Uterus (tissue), 4 donors: ENCODE measurements around the gene IQGAP1. TPM values are rescaled to one million over a fixed set of nuclear protein-coding genes. Genes with fewer than 3 reads are reported as not detected.

Source experiments
- DNase-seq, 2 donors: peaks; one replicate each; pipeline ENCODE4 v3.0.0-alpha.2; 2019 to 2020
- H3K27ac ChIP-seq, 2 donors: fragments of 200-600 bp; sonication (generic); 1 replicate in 1 of 2; 2 replicates in 1 of 2; pipeline ENCODE4 v1.5.1; 2016 to 2018
- H3K27me3 ChIP-seq, 2 donors: fragments of 200-600 bp; sonication (generic); one replicate each; pipeline ENCODE4 v1.5.1; 2018 to 2019; ENCODE audit warnings: control low read depth in 1 of 2
- H3K36me3 ChIP-seq, 2 donors: fragments of 200-600 bp; sonication (generic); one replicate each; pipeline ENCODE4 v1.5.1; 2019; ENCODE audit warnings: control low read depth in 1 of 2
- H3K4me1 ChIP-seq, 2 donors: fragments of 200-600 bp; sonication (generic); one replicate each; pipeline ENCODE4 v1.5.1; 2018 to 2019; ENCODE audit warnings: control low read depth in 1 of 2
- H3K4me3 ChIP-seq, 2 donors: fragments of 200-600 bp; sonication (generic); 1 replicate in 1 of 2; 2 replicates in 1 of 2; pipeline ENCODE4 v1.5.1; 2018 to 2019; ENCODE audit warnings: mild to moderate bottlenecking in 1 of 2
- H3K9me3 ChIP-seq, 2 donors: fragments of 200-600 bp; sonication (generic); one replicate each; pipeline ENCODE4 v1.5.1; 2019; ENCODE audit warnings: control low read depth in 1 of 2
- CTCF ChIP-seq, 4 experiments: fragments of 200-600 bp in 2 of 4; fragments of 450-650 bp in 2 of 4; sonication (generic) in 2 of 4; IDR thresholded peaks; one replicate each; pipeline ENCODE4 v1.5.1; 2016 to 2019; ENCODE audit warnings: antibody characterized with exemption in 4 of 4, mild to moderate bottlenecking in 2 of 4, moderate library complexity in 1 of 4
- POLR2A ChIP-seq, 2 donors: fragments of 450-650 bp; IDR thresholded peaks; one replicate each; pipeline ENCODE4 v1.6.1; 2016; ENCODE audit warnings: antibody characterized with exemption in 2 of 2, mild to moderate bottlenecking in 1 of 2, moderate library complexity in 1 of 2
- intact Hi-C: fragments of 100-400 bp; cut with DNase I; formaldehyde crosslinking; loops from one replicate; pipeline ENCODE4 v1.15.1; 2023; ENCODE audit warnings: low total_unique reads
- total RNA-seq, 4 donors: library from RNA; depleted of rRNA in 3 of 4; stranded (reverse); fragments of >200 nt in 3 of 4; gene quantifications; one replicate each; pipeline versions ENCODE4 v1.1.0 to v1.2.4, GENCODE V29; 2014 to 2023
- donor health status: DM: yes; HTN: yes; CAD: no.

Gene IQGAP1
- total RNA-seq, 4 donors from 2014 or later = 195 to 777 (median 290) TPM

GRCh38 chr15:90360746-90361145 lies 27.3 kb upstream of the IQGAP1 start:
- H3K27ac ChIP-seq = peak overlapping the region in 1 of 2 donors; percentile 39

GRCh38 chr15:90362936-90363212 lies 25.2 kb upstream of the IQGAP1 start:
- Histone ChIP-seq H3K36me3 (no peaks in the 10 kb centered on the region), H3K4me3 (no peak overlapping the region), H3K4me1 (peaks cover 0 to 7% of the 10 kb centered on the region in 2 donors), H3K27ac (peak overlapping the region; percentile 82 to 92), H3K27me3 (no peaks in the 10 kb centered on the region), H3K9me3 (no peaks in the 10 kb centered on the region)
- DNase-seq = peak; percentile 48 to 79
- intact Hi-C loops = no loop called here
- TF ChIP-seq CTCF (IDR thresholded peaks at IDR 0.05) (no peak), POLR2A (IDR thresholded peaks at IDR 0.05) (no peak)

More at GRCh38 chr15:90360746-90361145, 27.3 kb upstream of the IQGAP1 start:
- H3K36me3 ChIP-seq = no peaks in the 10 kb centered on the region
- no peak for DNase-seq
- no peaks in the 10 kb centered on the region for H3K27me3 ChIP-seq
- H3K4me1 ChIP-seq = peaks cover 0 to 7% of the 10 kb centered on the region in 2 donors
- TF ChIP-seq POLR2A (IDR thresholded peaks at IDR 0.05) (no peak), CTCF (IDR thresholded peaks at IDR 0.05) (no peak)
- no peaks in the 10 kb centered on the region for H3K9me3 ChIP-seq
- no peak overlapping the region for H3K4me3 ChIP-seq
- intact Hi-C loops = no loop called here

GRCh38 chr15:90364251-90364650 lies 23.8 kb upstream of the IQGAP1 start:
- Histone ChIP-seq H3K27me3 (no peaks in the 10 kb centered on the region), H3K36me3 (no peaks in the 10 kb centered on the region), H3K4me3 (no peak overlapping the region), H3K9me3 (no peaks in the 10 kb centered on the region), H3K27ac (peak overlapping the region; percentile 82 to 92), H3K4me1 (peaks cover 0 to 7% of the 10 kb centered on the region in 2 donors)
- intact Hi-C loops = no loop called here
- no peak for TF ChIP-seq CTCF (IDR thresholded peaks at IDR 0.05)
- no peak for TF ChIP-seq POLR2A (IDR thresholded peaks at IDR 0.05)
- DNase-seq = no peak

GRCh38 chr15:90365414-90366055 lies 22.5 kb upstream of the IQGAP1 start:
- intact Hi-C loops = no loop called here
- TF ChIP-seq CTCF (IDR thresholded peaks at IDR 0.05) = no peak
- TF ChIP-seq POLR2A (IDR thresholded peaks at IDR 0.05) = no peak

GRCh38 chr15:90367576-90367975 lies 20.5 kb upstream of the IQGAP1 start:
- Histone ChIP-seq H3K4me3 (no peak overlapping the region), H3K4me1 (peaks cover 0 to 7% of the 10 kb centered on the region in 2 donors), H3K36me3 (no peaks in the 10 kb centered on the region), H3K27me3 (no peaks in the 10 kb centered on the region), H3K27ac (peak overlapping the region; percentile 72 to 91), H3K9me3 (no peaks in the 10 kb centered on the region)
- TF ChIP-seq POLR2A (IDR thresholded peaks at IDR 0.05) (no peak), CTCF (IDR thresholded peaks at IDR 0.05) (no peak)
- DNase-seq = no peak
- intact Hi-C loops = no loop called here

More at GRCh38 chr15:90365414-90366055, 22.5 kb upstream of the IQGAP1 start:
- no peaks in the 10 kb centered on the region for H3K27me3 ChIP-seq
- H3K4me3 ChIP-seq = no peak overlapping the region
- peaks cover 0 to 7% of the 10 kb centered on the region in 2 donors for H3K4me1 ChIP-seq
- H3K36me3 ChIP-seq = no peaks in the 10 kb centered on the region
- no peaks in the 10 kb centered on the region for H3K9me3 ChIP-seq
- DNase-seq = no peak
- peak overlapping the region; percentile 82 to 92 for H3K27ac ChIP-seq
